DMS53 (cell line): Measurements from ENCODE around the gene CLIC3.
A peak's percentile ranks its signal among the peaks of the same experiment; 100 is the strongest.
"Not testable (repeated sequence)": the region's sequence is repeated elsewhere in the genome, so short reads cannot be mapped to it uniquely, and the experiment has no call there.

Experiments
- DNase-seq: peaks from one replicate; lab custom pipeline; 2025; lab: John Stamatoyannopoulos, UW

The CLIC3 gene

DNA sequence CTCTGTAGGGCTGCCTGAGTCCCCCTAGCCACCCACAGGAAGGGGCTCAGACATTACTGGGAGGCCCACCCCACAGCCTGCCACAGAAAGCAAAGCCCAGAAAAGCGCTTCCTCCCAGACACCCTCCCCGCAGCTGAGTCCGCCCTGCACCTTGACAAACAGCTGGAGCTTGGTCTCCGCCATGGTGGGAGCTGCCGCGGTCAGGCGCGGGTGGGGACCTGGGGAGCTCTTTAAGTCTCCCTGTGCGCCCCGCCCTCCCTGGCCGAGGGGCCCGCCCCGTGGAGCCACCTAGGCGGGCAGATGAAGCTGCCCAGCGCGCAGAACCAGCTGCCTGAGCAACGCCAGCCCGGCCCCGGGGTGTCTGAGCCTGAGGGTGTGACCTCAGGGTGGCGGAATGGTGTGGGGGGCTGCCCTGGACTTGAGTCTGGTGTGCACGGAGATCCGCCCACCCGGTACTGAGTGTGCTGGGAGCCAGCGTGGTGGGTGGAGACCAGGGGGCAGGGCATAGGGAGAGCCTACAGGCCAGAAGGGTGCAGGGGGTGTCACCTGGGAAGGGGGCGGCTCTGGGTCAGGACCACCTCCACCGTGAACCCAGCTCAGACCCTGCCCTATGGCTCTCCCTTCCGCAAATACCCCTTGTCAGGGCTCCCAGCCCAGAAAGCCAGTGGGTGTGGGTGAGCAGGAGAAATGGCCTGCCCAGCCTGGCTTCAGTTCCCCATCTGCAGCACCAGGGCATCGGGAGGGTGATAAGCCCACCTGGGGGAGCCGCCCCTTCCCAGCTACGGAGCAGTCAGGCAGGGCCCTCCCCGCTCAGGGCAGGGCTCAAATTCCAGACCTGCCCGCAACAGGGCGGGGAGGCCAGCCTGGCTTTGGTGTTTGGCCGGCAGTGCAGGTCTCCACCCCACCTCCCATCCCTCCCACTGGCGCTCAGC is at the start of gene CLIC3:
TSS of gene CLIC3 (minus strand) at position 208 of the 932 bp plus-strand sequence. CDS start at position 183, 25 bp downstream.
- peak; percentile 58 for DNase-seq

- peak; percentile 80 for DNase-seq
Observed at GRCh38 chr9:137045294-137046087, 49.1 kb upstream of the CLIC3 start.

DNA sequence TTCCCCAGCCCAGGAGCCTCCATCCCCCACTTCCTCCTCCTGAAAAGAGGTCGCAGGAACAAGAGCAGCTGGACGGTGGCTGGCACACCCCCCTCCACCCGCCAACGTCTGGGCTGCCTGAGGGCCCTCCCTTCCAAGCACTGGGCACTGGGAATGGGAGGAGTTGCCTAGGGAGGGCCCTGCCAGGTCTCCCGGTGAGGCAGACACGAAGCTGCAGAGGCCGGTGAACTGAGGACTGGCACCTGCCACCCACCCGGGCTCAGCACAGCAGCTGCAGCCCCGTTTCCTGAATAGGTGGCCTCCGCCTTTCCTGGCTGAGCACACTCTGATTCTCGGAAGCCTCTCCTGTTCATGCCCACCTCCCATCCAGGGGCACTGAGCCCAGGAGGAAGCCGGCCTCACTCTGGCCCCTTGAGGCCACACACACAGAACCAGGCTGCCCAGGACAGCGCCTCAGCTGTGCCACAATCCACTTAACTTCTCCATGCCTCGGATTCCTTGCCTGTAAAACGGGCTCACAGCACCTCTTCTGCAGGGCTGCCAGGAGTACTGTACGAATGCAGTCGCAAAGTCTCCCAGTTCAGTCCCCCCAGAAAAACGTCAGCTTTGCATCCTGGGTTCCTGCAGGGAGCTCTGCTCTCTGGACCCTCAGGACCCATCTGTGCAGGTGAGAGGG is 48.3 kb upstream of the CLIC3 start:
- DNase-seq: peak; percentile 90

GRCh38 chr9:137044037-137044436 is 47.7 kb upstream of the CLIC3 start:
- peak; percentile 64 for DNase-seq

GRCh38 chr9:137042751-137043727 is 46.7 kb upstream of the CLIC3 start:
- no peak for DNase-seq

GRCh38 chr9:137041124-137041523 is 44.8 kb upstream of the CLIC3 start:
- DNase-seq: no peak

DNA sequence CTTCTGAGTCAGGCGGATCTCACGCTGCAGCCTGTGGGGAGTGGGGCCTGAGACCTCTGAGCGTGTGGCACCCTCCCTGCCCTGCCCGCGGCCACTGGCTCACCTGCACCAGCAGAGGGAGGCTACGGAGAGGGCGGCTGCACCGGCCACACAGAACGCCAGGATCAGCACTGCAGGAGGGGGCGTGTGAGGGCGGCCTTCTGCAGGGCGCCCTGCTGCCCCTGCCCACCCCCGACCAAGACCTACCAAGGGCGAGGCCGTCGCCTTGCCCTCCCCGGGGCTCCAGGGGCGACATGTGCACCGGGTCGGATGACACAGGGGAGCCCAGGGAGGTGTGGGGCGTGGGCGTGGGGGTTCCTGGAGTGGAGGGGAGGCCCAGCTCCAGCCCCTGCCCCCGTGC is 44.2 kb upstream of the CLIC3 start:
- no peak for DNase-seq

GRCh38 chr9:137039611-137040366 is 43.4 kb upstream of the CLIC3 start:
- DNase-seq: no peak

- no peak for DNase-seq
Observed at GRCh38 chr9:137038916-137039315, 42.5 kb upstream of the CLIC3 start.

GRCh38 chr9:137037483-137037882 is 41.1 kb upstream of the CLIC3 start:
- DNase-seq: no peak

DNA sequence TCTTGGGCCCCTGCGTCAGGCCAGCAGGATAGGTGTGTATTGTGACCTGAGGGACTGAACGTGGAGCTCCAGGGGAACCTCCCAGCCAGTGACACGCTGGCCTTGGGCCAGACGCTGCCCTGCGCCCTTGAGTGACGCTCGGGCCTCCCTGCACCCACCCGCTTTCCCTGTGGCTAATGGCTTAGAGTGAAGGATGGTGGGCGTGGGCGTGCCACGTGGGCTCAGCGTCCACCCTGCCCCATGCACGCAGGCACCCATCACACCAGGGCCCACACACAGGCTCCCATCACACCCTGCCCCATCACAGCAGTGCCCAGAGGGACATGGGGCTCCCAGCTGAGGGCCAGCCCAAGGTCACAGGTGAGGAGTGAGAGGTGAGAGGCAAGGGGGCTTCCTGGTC is 40.7 kb upstream of the CLIC3 start:
- no peak for DNase-seq

DNA sequence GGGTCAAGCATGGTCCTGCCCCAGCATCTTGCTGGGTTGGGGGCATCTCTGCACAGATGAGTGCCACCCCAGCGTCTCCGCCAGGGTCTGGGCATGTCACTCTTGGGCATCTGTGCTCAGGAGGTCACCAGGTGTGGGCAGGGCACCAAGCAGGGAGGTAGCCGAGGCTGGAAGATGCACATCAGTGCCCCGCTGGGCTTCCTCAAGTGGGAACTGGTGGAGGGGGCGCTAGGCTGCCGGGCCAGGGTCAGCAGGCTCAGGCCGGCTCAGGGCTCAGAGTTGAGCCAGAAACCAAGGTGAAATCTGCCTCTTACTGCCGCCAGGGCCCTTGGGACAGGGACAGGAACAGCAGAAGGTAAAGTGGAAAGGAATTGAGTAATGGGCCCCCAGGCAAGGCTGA is 39.6 kb upstream of the CLIC3 start:
- no peak for DNase-seq

GRCh38 chr9:137035507-137035834 is 39.1 kb upstream of the CLIC3 start:
- DNase-seq: no peak

DNA sequence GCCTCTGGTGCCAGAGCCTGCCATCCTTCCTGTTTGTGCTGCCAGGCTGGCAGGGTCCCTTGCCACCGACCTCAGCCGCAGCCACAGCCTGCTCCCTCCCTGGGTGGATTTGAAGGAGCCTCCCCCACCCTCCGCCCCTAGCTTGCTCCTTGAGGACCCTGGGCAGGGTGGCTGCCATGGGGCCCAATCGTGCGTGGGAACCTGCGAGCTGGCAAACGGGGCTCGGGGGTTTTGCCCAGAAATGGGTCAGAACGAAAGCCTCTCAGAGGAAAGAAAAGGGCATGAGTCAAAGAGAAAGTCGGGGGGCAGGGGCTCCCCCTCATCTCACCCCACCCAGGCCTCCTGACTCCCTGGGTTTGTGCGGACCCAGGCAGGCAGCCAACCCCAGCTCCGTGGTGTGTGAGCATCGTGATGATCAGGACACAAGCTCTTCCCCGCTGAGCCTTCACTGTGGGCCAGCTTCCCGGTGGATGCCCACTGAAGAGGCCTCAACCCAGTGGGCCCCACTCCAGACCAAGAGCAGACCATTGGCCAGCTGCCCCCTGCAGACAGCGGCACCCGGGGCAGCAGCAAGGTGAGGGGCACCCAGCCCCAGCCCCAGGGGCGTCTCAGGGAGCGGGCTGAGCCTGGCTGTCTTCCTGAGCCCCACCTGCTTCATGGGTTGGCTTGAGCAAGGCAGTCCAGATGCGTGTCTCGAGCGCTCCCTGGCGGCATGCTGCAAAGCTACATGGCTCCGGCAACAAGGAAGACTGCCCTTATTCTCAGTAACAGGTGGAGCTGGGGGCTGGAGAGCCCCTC is 38.5 kb upstream of the CLIC3 start:
- peak; percentile 93 for DNase-seq

- DNase-seq: peak; percentile 73
Observed at GRCh38 chr9:137034039-137034708, 37.8 kb upstream of the CLIC3 start.

- not testable (repeated sequence) for DNase-seq
Observed at GRCh38 chr9:137033481-137033880, 37.1 kb upstream of the CLIC3 start.

- no peak for DNase-seq
Observed at GRCh38 chr9:137032858-137033257, 36.5 kb upstream of the CLIC3 start.

DNA sequence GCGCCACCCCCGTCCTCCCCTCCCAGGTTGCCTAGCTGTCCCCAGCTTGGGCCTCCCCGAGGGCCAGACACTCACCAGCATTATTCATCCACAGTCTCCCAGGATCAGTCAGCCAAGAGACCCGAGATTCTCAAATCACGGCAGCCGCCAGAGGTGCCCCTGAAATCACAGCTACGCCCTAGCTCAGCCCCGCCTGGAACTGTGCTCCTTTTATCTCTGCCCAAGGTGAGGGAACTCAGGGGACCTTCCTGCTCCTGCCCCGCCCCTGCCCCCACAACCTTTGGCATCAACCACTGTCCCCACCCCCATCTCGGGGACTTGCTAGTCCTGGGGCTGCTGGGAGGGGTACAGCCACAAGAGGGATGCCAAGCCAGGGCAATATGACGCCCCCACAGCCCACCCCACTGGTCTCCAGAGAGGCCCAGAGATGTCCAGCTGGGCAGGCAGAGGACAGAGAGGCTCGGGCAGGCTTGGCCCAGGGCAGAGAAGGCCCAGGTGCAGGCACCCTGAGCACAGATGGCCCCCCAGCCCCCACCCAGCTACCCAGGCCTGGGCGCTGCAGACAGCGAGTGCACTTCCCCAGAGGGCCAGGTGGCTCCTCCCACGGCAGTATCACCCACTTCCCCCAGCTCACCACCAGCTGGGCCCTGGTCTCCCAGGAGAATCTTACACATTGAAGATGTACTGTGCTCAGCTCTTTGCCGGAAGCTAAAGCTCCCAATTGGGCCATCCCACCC is 35.7 kb upstream of the CLIC3 start, which contains the start of gene FUT7:
TSS of gene FUT7 (minus strand) at position 185 of the 737 bp plus-strand sequence. CDS start at position 88, 97 bp downstream.
- DNase-seq: no peak
